Osteoblast (primary cell): ENCODE data around the gene INPP5A. TPM values are rescaled to one million over a fixed set of nuclear protein-coding genes. Genes with fewer than 3 reads are reported as not detected.
"Not testable (repeated sequence)": the region's sequence is repeated elsewhere in the genome, so short reads cannot be mapped to it uniquely, and the experiment has no call there.

ENCODE experiments used
- DNase-seq: peaks from one replicate; pipeline ENCODE4 v3.0.0; 2011; ENCODE audit warnings: low spot score, mixed read lengths; ENCODE audit not compliant: insufficient read length; ENCODE audit errors: missing footprints
- H2AFZ ChIP-seq: 2 replicates; pipeline ENCODE4 v1.6.0; 2011; ENCODE audit warnings: mild to moderate bottlenecking, low read length
- H3K27ac ChIP-seq: 2 replicates; pipeline ENCODE4 v1.5.1; 2011; ENCODE audit warnings: mild to moderate bottlenecking, low read depth, low read length, moderate library complexity
- H3K27me3 ChIP-seq: 2 replicates; pipeline ENCODE4 v1.6.0; 2012; ENCODE audit warnings: mild to moderate bottlenecking, control low read depth, inconsistent platforms, low read length, moderate library complexity; ENCODE audit not compliant: insufficient read depth
- H3K36me3 ChIP-seq: 2 replicates; pipeline ENCODE4 v1.5.1; 2011; ENCODE audit warnings: mild to moderate bottlenecking, low read length, control low read depth, moderate library complexity; ENCODE audit not compliant: insufficient read depth
- H3K4me1 ChIP-seq: 2 replicates; pipeline ENCODE4 v1.5.1; 2011; ENCODE audit warnings: mild to moderate bottlenecking, low read length, control low read depth, moderate library complexity; ENCODE audit not compliant: insufficient read depth
- H3K4me2 ChIP-seq: 2 replicates; pipeline ENCODE4 v1.6.0; 2011; ENCODE audit warnings: mild to moderate bottlenecking, low read length; ENCODE audit not compliant: insufficient read depth
- H3K4me3 ChIP-seq: fragments of 200-600 bp; sonication (generic); 3 replicates; pipeline ENCODE4 v1.5.1; 2012; ENCODE audit warnings: mild to moderate bottlenecking, low read length, inconsistent platforms; ENCODE audit not compliant: insufficient read depth
- H3K79me2 ChIP-seq: 2 replicates; pipeline ENCODE4 v1.6.0; 2012; ENCODE audit warnings: mild to moderate bottlenecking, low read length, control low read depth, inconsistent platforms; ENCODE audit not compliant: insufficient read depth
- H3K9me3 ChIP-seq: 2 replicates; pipeline ENCODE4 v1.5.1; 2011; ENCODE audit warnings: low read depth, low read length, control low read depth
- H4K20me1 ChIP-seq: 2 replicates; pipeline ENCODE4 v1.6.0; 2012; ENCODE audit warnings: mild to moderate bottlenecking, low read length, control low read depth; ENCODE audit not compliant: insufficient read depth
- CTCF ChIP-seq: IDR thresholded peaks from 2 replicates; pipeline ENCODE4 v1.5.1; 2011; ENCODE audit warnings: mild to moderate bottlenecking, low read depth, low read length, moderate library complexity; ENCODE audit errors: extremely low read depth
- total RNA-seq: library from RNA; depleted of rRNA; stranded (reverse); fragments of >200 nt; gene quantifications from 2 replicates; pipeline ENCODE4 v1.2.3, GENCODE V29; 2012

The INPP5A gene
- total RNA-seq, 1 donor, result 22.8 TPM

- Histone ChIP-seq H3K9me3 (no peaks in the 10 kb centered on the region), H3K36me3 (no peaks in the 10 kb centered on the region), H3K4me1 (peaks cover 7% of the 10 kb centered on the region), H2AFZ (no peak overlapping the region), H3K4me2 (no peak overlapping the region), H3K79me2 (no peaks in the 10 kb centered on the region), H3K4me3 (no peak overlapping the region), H3K27ac (no peak overlapping the region), H4K20me1 (no peaks in the 10 kb centered on the region), H3K27me3 (peaks cover 36% of the 10 kb centered on the region)
- no peak for TF ChIP-seq CTCF
- peak; percentile 80 for DNase-seq
Observed at GRCh38 chr10:132503581-132504421, 33.8 kb upstream of the INPP5A start.

GRCh38 chr10:132504501-132505272 lies 32.9 kb upstream of the INPP5A start:
- Histone ChIP-seq H3K27me3 (peaks cover 28% of the 10 kb centered on the region), H3K27ac (no peak overlapping the region), H2AFZ (no peak overlapping the region), H3K4me3 (no peak overlapping the region), H3K9me3 (no peaks in the 10 kb centered on the region), H4K20me1 (no peaks in the 10 kb centered on the region), H3K79me2 (no peaks in the 10 kb centered on the region), H3K36me3 (no peaks in the 10 kb centered on the region), H3K4me2 (no peak overlapping the region), H3K4me1 (peaks cover 7% of the 10 kb centered on the region)
- no peak for DNase-seq
- TF ChIP-seq CTCF, result no peak

GRCh38 chr10:132505546-132505945 lies 32.0 kb upstream of the INPP5A start:
- not testable (repeated sequence) for H2AFZ ChIP-seq, H3K9me3 ChIP-seq, H3K36me3 ChIP-seq, H3K4me3 ChIP-seq, H3K27ac ChIP-seq, DNase-seq, H3K4me1 ChIP-seq, H4K20me1 ChIP-seq, H3K4me2 ChIP-seq, H3K79me2 ChIP-seq
- peaks cover 22% of the 10 kb centered on the region for H3K27me3 ChIP-seq

GRCh38 chr10:132506711-132507408 lies 30.7 kb upstream of the INPP5A start:
- Histone ChIP-seq H2AFZ (no peak overlapping the region), H3K27ac (no peak overlapping the region), H4K20me1 (no peaks in the 10 kb centered on the region), H3K27me3 (peaks cover 10% of the 10 kb centered on the region), H3K36me3 (no peaks in the 10 kb centered on the region), H3K79me2 (no peaks in the 10 kb centered on the region), H3K4me2 (peak overlapping the region; percentile 12), H3K4me3 (no peak overlapping the region), H3K4me1 (peaks cover 7% of the 10 kb centered on the region), H3K9me3 (no peaks in the 10 kb centered on the region)
- peak; percentile 96 for DNase-seq
- no peak for TF ChIP-seq CTCF
